ENCODE data around the gene TFDP2.

DNA sequence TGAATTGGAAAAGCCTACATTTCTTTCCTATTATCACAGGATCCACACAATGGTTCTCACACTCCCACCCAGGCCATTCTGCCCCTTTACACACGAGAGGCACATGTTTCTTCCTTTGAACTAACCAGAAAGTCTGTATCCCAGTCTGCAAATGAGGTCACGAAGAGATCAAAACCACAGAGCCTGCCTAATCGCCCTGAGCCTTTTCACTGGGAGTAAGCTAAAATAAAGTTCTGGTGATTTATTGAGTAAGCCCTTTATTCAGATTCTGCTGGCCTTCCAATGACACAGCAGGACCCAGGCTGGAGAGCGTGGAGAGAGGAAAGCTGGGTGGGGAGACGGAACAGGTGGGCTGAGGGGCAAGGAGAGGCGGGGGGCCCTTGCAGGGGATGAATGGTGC is 194.2 kb downstream of the TFDP2 start:
- TF ChIP-seq, protein P1, sequence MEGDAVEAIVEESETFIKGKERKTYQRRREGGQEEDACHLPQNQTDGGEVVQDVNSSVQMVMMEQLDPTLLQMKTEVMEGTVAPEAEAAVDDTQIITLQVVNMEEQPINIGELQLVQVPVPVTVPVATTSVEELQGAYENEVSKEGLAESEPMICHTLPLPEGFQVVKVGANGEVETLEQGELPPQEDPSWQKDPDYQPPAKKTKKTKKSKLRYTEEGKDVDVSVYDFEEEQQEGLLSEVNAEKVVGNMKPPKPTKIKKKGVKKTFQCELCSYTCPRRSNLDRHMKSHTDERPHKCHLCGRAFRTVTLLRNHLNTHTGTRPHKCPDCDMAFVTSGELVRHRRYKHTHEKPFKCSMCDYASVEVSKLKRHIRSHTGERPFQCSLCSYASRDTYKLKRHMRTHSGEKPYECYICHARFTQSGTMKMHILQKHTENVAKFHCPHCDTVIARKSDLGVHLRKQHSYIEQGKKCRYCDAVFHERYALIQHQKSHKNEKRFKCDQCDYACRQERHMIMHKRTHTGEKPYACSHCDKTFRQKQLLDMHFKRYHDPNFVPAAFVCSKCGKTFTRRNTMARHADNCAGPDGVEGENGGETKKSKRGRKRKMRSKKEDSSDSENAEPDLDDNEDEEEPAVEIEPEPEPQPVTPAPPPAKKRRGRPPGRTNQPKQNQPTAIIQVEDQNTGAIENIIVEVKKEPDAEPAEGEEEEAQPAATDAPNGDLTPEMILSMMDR (IDR thresholded peaks at IDR 0.05) = no peak
- TF ChIP-seq POLR2AphosphoS5 (IDR thresholded peaks at IDR 0.05) = no peak
